H1 (cell line): ENCODE data around the gene FAM50A. TPM values are rescaled to one million over a fixed set of nuclear protein-coding genes. Genes with fewer than 3 reads are reported as not detected.

Source experiments
- CTCF ChIA-PET: fragments of 300-600 bp; sonication (Branson Sonifier 250); formaldehyde crosslinking; loops from one replicate; lab custom pipeline; 2021; ENCODE audit not compliant: partially characterized antibody; lab: Charles Lee
- POLR2A ChIA-PET: fragments of 300-600 bp; sonication (Branson Sonifier 250); formaldehyde crosslinking; loops from one replicate; lab custom pipeline; 2021; ENCODE audit warnings: inconsistent platforms; ENCODE audit not compliant: partially characterized antibody; lab: Charles Lee
- DNase-seq, 2 experiments: peaks; one replicate each; pipeline versions ENCODE4 v3.0.0 to v3.0.0-alpha.2; 2010 to 2022; ENCODE audit warnings: low spot score in 2 of 2, low read depth in 1 of 2, mixed read lengths in 1 of 2
- FAIRE-seq: peaks from 2 replicates; lab custom pipeline; 2011; peaks lifted over from hg19 to GRCh38; lab: Jason Lieb, UNC
- H2AFZ ChIP-seq: 2 replicates; pipeline ENCODE4 v1.8.1; 2012; ENCODE audit warnings: low read length, inconsistent platforms
- H2AK5ac ChIP-seq: 2 replicates; pipeline ENCODE4 v1.6.1; 2013; ENCODE audit warnings: low read depth, low read length
- H2BK120ac ChIP-seq: replicated peaks from 2 replicates; pipeline ENCODE3; 2013; ENCODE audit warnings: low read depth, low read length, inconsistent platforms
- H2BK12ac ChIP-seq: 2 replicates; pipeline ENCODE4 v1.6.1; 2013; ENCODE audit warnings: low read depth, low read length
- H2BK15ac ChIP-seq: 2 replicates; pipeline ENCODE4 v1.6.1; 2013; ENCODE audit warnings: low read length
- H2BK20ac ChIP-seq: 2 replicates; pipeline ENCODE4 v1.6.1; 2013; ENCODE audit warnings: low read length
- H2BK5ac ChIP-seq: 2 replicates; pipeline ENCODE4 v1.6.1; 2013; ENCODE audit warnings: low read depth, low read length
- H3K14ac ChIP-seq: 2 replicates; pipeline ENCODE4 v1.6.1; 2013; ENCODE audit warnings: inconsistent platforms; ENCODE audit not compliant: insufficient read length
- H3K18ac ChIP-seq: 2 replicates; pipeline ENCODE4 v1.6.1; 2013; ENCODE audit warnings: low read length; ENCODE audit errors: extremely low read depth
- H3K23ac ChIP-seq: 2 replicates; pipeline ENCODE4 v1.6.1; 2013; ENCODE audit warnings: inconsistent platforms; ENCODE audit not compliant: insufficient read length
- H3K23me2 ChIP-seq: 2 replicates; pipeline ENCODE4 v1.6.1; 2013; ENCODE audit warnings: low read depth, low read length
- H3K27ac ChIP-seq: 2 replicates; pipeline ENCODE4 v1.6.1; 2011; ENCODE audit warnings: low read depth, low read length, inconsistent platforms
- H3K27me3 ChIP-seq, 4 experiments: replicated peaks in 1 of 4; 1 replicate in 1 of 4; 2 replicates in 3 of 4; pipeline versions ENCODE4 v1.6.1 to v1.8.1; 2011 to 2013; ENCODE audit warnings: low read length in 3 of 4, mild to moderate bottlenecking in 3 of 4, inconsistent platforms in 2 of 4, mixed read lengths in 2 of 4, moderate library complexity in 1 of 4; ENCODE audit not compliant: control insufficient read depth in 3 of 4, insufficient read depth in 3 of 4; ENCODE audit errors: extremely low read depth in 1 of 4
- H3K36me3 ChIP-seq, 4 experiments: 2 replicates each; pipeline versions ENCODE4 v1.6.1 to v1.8.1; 2011 to 2013; ENCODE audit warnings: mild to moderate bottlenecking in 4 of 4, low read length in 3 of 4, moderate library complexity in 2 of 4, control low read depth in 1 of 4, inconsistent platforms in 1 of 4; ENCODE audit not compliant: insufficient read depth in 4 of 4, control insufficient read depth in 2 of 4
- H3K4ac ChIP-seq: replicated peaks from 2 replicates; pipeline ENCODE3; 2013; ENCODE audit warnings: low read length, low read depth, mixed read lengths, inconsistent platforms; ENCODE audit not compliant: insufficient read length
- H3K4me1 ChIP-seq, 4 experiments: replicated peaks in 1 of 4; 1 replicate in 1 of 4; 2 replicates in 3 of 4; pipeline versions ENCODE4 v1.6.1 to v1.8.1; 2011 to 2013; ENCODE audit warnings: low read length in 3 of 4, inconsistent platforms in 2 of 4, mixed read lengths in 1 of 4; ENCODE audit not compliant: insufficient read depth in 4 of 4, control insufficient read depth in 3 of 4
- H3K4me2 ChIP-seq, 2 experiments: 2 replicates each; pipeline versions ENCODE4 v1.6.1 to v1.8.1; 2011 to 2013; ENCODE audit warnings: low read depth in 2 of 2, low read length in 2 of 2, control low read depth in 1 of 2, inconsistent platforms in 1 of 2, mild to moderate bottlenecking in 1 of 2; ENCODE audit not compliant: insufficient read depth in 1 of 2
- H3K4me3 ChIP-seq, 4 experiments: fragments of 200-600, 300-600 bp in 1 of 4; sonication (generic), shearing (Covaris generic), sonication (Bioruptor Twin) in 1 of 4; 2 replicates each; pipeline versions ENCODE4 v1.5.1 to v1.8.1; 2011 to 2016; ENCODE audit warnings: low read length in 4 of 4, low read depth in 3 of 4, control low read depth in 2 of 4, inconsistent platforms in 2 of 4, mild to moderate bottlenecking in 2 of 4, mixed read lengths in 1 of 4, moderate library complexity in 1 of 4; ENCODE audit not compliant: insufficient read depth in 2 of 4; ENCODE audit errors: extremely low read depth in 1 of 4
- H3K56ac ChIP-seq: replicated peaks from 2 replicates; pipeline ENCODE3; 2013; ENCODE audit warnings: low read depth, mild to moderate bottlenecking, mixed read lengths, low read length, inconsistent platforms; ENCODE audit not compliant: insufficient read length
- H3K79me1 ChIP-seq: 2 replicates; pipeline ENCODE4 v1.6.1; 2013; ENCODE audit warnings: low read depth, low read length, control low read depth
- H3K79me2 ChIP-seq, 2 experiments: 2 replicates each; pipeline versions ENCODE4 v1.6.1 to v1.8.1; 2012 to 2013; ENCODE audit warnings: low read length in 2 of 2, mild to moderate bottlenecking in 2 of 2, inconsistent platforms in 1 of 2; ENCODE audit not compliant: insufficient read depth in 2 of 2, control insufficient read depth in 1 of 2
- H3K9ac ChIP-seq, 4 experiments: replicated peaks in 1 of 4; 1 replicate in 1 of 4; 2 replicates in 3 of 4; pipeline versions ENCODE4 v1.6.1 to v1.8.1; 2011 to 2013; ENCODE audit warnings: low read depth in 3 of 4, low read length in 3 of 4, control low read depth in 2 of 4, mild to moderate bottlenecking in 2 of 4, moderate library complexity in 2 of 4, inconsistent platforms in 1 of 4; ENCODE audit errors: extremely low read depth in 1 of 4
- H3K9me3 ChIP-seq, 2 experiments: 2 replicates each; pipeline versions ENCODE4 v1.6.1 to v1.8.1; 2012 to 2013; ENCODE audit warnings: mild to moderate bottlenecking in 2 of 2, moderate library complexity in 2 of 2, control low read depth in 1 of 2, inconsistent platforms in 1 of 2, low read depth in 1 of 2, low read length in 1 of 2, mixed read lengths in 1 of 2; ENCODE audit not compliant: insufficient read depth in 2 of 2
- H4K20me1 ChIP-seq, 2 experiments: replicated peaks in 1 of 2; 2 replicates each; pipeline versions ENCODE3 to v1.8.1; 2011 to 2013; ENCODE audit warnings: inconsistent platforms in 2 of 2, low read length in 2 of 2, mild to moderate bottlenecking in 1 of 2; ENCODE audit not compliant: insufficient read depth in 2 of 2, control insufficient read depth in 1 of 2
- H4K5ac ChIP-seq: 2 replicates; pipeline ENCODE4 v1.6.1; 2013; ENCODE audit warnings: low read length, low read depth, mixed read lengths, inconsistent platforms; ENCODE audit not compliant: insufficient read length
- H4K8ac ChIP-seq: 2 replicates; pipeline ENCODE4 v1.8.0; 2013; ENCODE audit warnings: mild to moderate bottlenecking, moderate library complexity, low read length, inconsistent platforms; ENCODE audit not compliant: insufficient read depth; ENCODE audit errors: extremely low read depth
- H4K91ac ChIP-seq: replicated peaks from 2 replicates; pipeline ENCODE3; 2013; ENCODE audit warnings: low read length, mixed read lengths, inconsistent platforms; ENCODE audit not compliant: insufficient read length
- EP300 ChIP-seq, 2 experiments: IDR thresholded peaks; 1 replicate in 1 of 2; 2 replicates in 1 of 2; pipeline ENCODE4 v1.6.1; 2011 to 2012; ENCODE audit warnings: low read depth in 2 of 2, low read length in 2 of 2, mild to moderate bottlenecking in 2 of 2, borderline replicate concordance in 1 of 2, inconsistent platforms in 1 of 2, moderate library complexity in 1 of 2
- HDAC2 ChIP-seq, 2 experiments: fragments of 300-600 bp in 1 of 2; sonication (generic) in 1 of 2; IDR thresholded peaks; 2 replicates each; pipeline ENCODE4 v1.6.1; 2011 to 2012; ENCODE audit warnings: low read depth in 2 of 2, low read length in 2 of 2, mild to moderate bottlenecking in 2 of 2, moderate library complexity in 2 of 2, borderline replicate concordance in 1 of 2, inconsistent platforms in 1 of 2
- JUN ChIP-seq: IDR thresholded peaks from 2 replicates; pipeline ENCODE4 v1.6.1; 2011; ENCODE audit warnings: low read depth, mild to moderate bottlenecking, improper control_type of control experiment, low read length
- WGBS, 2 experiments: shearing (Covaris generic) in 1 of 2; methylation state at CpG; one replicate each; pipeline versions ENCODE4 v1.1.6 to v1.1.7; 2013 to 2015; ENCODE audit warnings: low lambda C conversion rate in 2 of 2, mixed read lengths in 2 of 2, inconsistent platforms in 1 of 2, low coverage in 1 of 2, missing lambda C conversion rate in 1 of 2; ENCODE audit not compliant: insufficient replicate concordance in 2 of 2, insufficient coverage in 1 of 2, insufficient read length in 1 of 2; ENCODE audit errors: extremely low coverage in 1 of 2, missing lambda C conversion rate in 1 of 2; 5-methylcytosine and 5-hydroxymethylcytosine counted together
- polyA plus RNA-seq, 7 experiments: library from polyadenylated mRNA; depleted of rRNA in 3 of 7; stranded (reverse) in 5 of 7; unstranded in 2 of 7; fragments of >200 nt in 5 of 7; fragments of 200-250 nt in 2 of 7; gene quantifications; 1 replicate in 5 of 7; 2 replicates in 1 of 7; 4 replicates in 1 of 7; pipeline versions ENCODE4 v1.2.1 to v1.2.3, GENCODE V29; 2011 to 2013; ENCODE audit warnings: missing spikeins in 2 of 7, mixed read lengths in 2 of 7
- total RNA-seq: library from RNA; stranded (reverse); fragmentation: NEBNext Ultra II Directional; extraction: Animal tissue kit (Norgen Biotek cat#: 25700); gene quantifications from 2 replicates; pipeline ENCODE4 v1.2.1, GENCODE V29; 2021

FAM50A gene
- total and polyA plus RNA-seq, 2 of the 8 experiments (the other 6 are each of a cell fraction or from before 2014, with no cell fraction given): 30.7 to 48.7 TPM

- H3K4me1 ChIP-seq: peaks cover 0 to 9% (median 1%) of the 10 kb centered on the region in 4 experiments; a peak in 3 of 7 replicates
- peaks cover 3 to 4% of the 10 kb centered on the region in 2 experiments for H4K20me1 ChIP-seq
- no peak for TF ChIP-seq HDAC2 (IDR thresholded peaks at IDR 0.05; ENCODE audit: borderline replicate concordance in 1 of 2, low read depth in 2 of 2, low read length in 2 of 2)
- TF ChIP-seq JUN: no peak
- TF ChIP-seq EP300 (IDR thresholded peaks at IDR 0.05; ENCODE audit: borderline replicate concordance in 1 of 2, low read depth in 2 of 2, low read length in 2 of 2): no peak
- no peaks in the 10 kb centered on the region for H3K9me3 ChIP-seq
- H3K4ac ChIP-seq: no peak overlapping the region
- no peak overlapping the region for H3K9ac ChIP-seq
- no peak overlapping the region for H2AK5ac ChIP-seq
- H3K4me2 ChIP-seq: no peak overlapping the region
- ChIA-PET POLR2A (interaction anchor here (7.9 kb wide), 1 partner anchor 15 kb away, joined by 76 read pairs; no protein-coding TSS in a partner anchor), CTCF (no interaction called here)
- 98% methylated on average over 4 of the region's 4 CpGs; no CpG with 5 or more reads in 1 of the 2 experiments for WGBS, 2 experiments
- H3K18ac ChIP-seq: no peak overlapping the region
- H3K14ac ChIP-seq: no peak overlapping the region
- H4K5ac ChIP-seq: no peak overlapping the region
- no peak overlapping the region for H3K23ac ChIP-seq
- no peak overlapping the region for H2BK120ac ChIP-seq
- no peak overlapping the region for H2BK20ac ChIP-seq
- H3K56ac ChIP-seq: no peak overlapping the region
- H3K4me3 ChIP-seq: no peak overlapping the region
- H3K27me3 ChIP-seq: no peaks in the 10 kb centered on the region
- no peak overlapping the region for H3K27ac ChIP-seq
- no peak overlapping the region for H2BK12ac ChIP-seq
- DNase-seq (no peak), FAIRE-seq (no peak)
- peaks cover 13 to 25% (median 19%) of the 10 kb centered on the region in 4 experiments for H3K36me3 ChIP-seq
- no peak overlapping the region for H4K8ac ChIP-seq
- H3K79me1 ChIP-seq: no peaks in the 10 kb centered on the region
- H2AFZ ChIP-seq: no peak overlapping the region
- H3K79me2 ChIP-seq: peaks cover 0 to 8% of the 10 kb centered on the region in 2 experiments; a peak in 2 of 4 replicates
- peaks cover 6% of the 10 kb centered on the region; the same call in 1 of the 2 replicates for H3K23me2 ChIP-seq
- H2BK15ac ChIP-seq: no peak overlapping the region
- H4K91ac ChIP-seq: no peak overlapping the region
- no peak overlapping the region for H2BK5ac ChIP-seq
These were observed 40.1 kb upstream of the FAM50A start for GRCh38 chrX:154403858-154404257.
